ENCODE results near the gene DNAAF8.

DNAAF8 gene

DNA sequence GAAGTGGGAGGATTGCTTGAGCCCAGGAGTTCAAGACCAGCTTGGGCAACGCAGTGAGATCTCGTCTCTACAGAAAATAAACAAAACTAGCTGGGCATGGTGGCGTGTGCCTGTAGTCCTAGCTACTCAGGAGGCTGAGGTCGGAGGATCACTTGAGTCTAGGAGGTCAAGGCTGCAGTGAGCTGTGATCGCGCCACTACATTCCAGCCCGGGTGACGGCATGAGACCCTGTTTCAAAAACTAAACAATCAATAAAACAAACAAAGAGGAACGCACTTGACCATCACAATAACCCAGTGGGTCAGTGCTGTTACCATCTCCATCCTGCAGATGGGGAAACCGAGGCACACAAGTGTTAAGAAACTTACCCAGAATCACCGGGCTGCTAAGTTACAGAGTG is 18.9 kb downstream of the DNAAF8 start:
- DNase-seq, result no peak

DNA sequence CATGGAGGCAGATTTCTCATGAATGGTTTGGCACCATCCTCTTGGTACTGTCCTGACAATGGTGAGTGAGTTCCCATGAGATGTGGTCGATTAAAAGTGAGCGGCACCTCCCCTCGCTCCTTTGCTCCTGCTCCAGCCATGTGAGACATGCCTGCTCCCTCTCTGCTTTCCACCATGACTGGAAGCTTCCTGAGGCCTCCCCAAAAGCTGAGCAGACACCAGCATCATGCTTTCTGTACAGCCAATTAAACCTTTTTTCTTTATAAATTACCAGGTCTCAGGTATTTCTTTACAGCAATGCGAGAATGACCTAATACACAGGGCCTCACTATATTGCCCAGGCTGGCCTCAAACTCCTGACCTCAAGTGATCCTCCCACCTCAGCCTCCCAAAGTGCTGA is 20.5 kb downstream of the DNAAF8 start:
- DNase-seq, result no peak

DNA sequence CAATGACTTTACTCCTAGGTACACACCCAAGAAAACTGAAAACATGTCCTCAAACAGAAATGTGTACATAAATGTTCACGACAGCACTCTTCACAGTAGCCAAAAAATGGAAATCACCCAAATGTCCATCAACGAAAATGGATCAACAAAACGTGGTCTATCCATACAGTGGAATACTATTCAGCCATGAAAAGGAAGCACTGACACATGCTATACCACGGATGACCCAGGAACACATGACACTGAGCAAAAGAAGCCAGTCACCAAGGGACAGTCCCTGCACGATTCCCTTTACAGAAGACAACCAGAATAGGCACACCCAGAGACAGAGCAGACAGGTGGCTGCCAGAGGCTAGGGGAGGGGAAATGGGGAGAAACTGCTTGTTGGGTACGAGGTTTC is 21.4 kb downstream of the DNAAF8 start:
- no peak for DNase-seq

DNA sequence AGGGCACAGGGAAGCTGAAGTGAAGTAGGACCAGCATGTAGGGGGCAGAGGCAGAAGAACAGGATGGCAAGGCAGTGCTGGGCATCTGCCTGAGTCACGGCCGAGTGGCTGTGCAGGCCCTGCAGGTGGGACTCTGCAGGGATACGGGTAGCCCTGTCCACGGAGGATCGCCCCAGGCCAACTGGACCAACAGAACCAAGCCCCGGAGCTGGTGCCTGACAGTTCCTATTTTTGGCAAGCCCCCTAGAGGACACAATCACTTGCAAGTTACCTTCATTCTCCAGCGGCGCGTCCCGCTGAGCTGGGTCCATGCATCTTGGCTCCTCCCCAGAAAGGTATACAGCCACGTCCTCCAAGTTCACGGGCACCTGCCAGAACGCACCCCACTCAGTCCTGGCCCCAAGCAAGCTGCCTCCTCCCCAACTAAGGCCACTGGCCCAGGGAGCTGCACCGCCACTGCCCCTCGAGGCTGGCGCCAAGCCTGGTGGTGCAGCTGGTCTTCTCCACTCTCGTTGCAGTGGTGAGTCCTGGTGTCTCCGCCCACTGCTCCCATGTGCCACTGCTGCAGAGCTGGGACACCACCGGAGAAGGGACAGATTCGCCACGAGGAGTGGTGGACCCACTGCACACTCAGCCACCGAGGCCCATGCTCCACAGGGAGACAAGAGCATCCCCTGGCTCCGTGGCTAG is 26.0 kb downstream of the DNAAF8 start:
- no peak for DNase-seq

DNA sequence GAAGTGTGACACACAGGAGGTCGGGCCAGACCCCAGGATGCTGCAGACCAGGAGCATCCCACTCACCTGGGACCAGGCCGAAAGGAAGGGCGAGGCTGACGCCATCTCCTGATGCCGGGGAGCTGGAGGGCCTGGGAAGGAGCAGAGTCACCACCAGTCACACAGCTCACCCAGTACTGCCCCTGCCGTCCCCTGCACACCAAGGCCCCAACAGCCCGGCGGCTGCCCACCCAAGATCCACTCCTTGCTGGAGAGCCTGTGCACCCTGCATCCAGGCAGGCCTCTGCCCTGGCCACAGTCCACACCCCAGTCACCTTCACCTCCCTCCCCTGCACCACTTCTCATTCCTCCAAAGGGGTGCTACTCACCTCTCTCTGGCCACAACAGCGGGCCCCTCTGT is 27.9 kb downstream of the DNAAF8 start:
- no peak for DNase-seq

DNA sequence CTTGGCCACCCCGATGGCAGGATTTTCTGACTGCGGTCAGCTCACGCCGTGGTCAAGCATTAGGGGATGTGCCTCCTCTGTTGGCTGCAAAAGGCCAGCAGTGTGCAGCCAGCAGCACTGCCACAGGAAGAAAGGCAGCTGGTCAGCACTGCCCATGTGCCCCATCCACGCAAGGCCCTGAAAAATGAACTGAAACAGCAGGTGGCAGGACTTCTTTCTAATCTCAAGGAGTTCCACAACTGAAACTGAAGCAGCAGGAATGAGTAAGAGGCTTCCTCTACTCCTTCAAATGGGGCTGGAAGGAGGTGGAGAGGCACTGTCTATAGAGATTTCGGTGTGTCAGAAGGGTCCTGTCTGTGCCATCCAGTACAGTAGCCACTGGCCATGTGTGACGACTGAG is 29.5 kb downstream of the DNAAF8 start:
- DNase-seq, result no peak

DNA sequence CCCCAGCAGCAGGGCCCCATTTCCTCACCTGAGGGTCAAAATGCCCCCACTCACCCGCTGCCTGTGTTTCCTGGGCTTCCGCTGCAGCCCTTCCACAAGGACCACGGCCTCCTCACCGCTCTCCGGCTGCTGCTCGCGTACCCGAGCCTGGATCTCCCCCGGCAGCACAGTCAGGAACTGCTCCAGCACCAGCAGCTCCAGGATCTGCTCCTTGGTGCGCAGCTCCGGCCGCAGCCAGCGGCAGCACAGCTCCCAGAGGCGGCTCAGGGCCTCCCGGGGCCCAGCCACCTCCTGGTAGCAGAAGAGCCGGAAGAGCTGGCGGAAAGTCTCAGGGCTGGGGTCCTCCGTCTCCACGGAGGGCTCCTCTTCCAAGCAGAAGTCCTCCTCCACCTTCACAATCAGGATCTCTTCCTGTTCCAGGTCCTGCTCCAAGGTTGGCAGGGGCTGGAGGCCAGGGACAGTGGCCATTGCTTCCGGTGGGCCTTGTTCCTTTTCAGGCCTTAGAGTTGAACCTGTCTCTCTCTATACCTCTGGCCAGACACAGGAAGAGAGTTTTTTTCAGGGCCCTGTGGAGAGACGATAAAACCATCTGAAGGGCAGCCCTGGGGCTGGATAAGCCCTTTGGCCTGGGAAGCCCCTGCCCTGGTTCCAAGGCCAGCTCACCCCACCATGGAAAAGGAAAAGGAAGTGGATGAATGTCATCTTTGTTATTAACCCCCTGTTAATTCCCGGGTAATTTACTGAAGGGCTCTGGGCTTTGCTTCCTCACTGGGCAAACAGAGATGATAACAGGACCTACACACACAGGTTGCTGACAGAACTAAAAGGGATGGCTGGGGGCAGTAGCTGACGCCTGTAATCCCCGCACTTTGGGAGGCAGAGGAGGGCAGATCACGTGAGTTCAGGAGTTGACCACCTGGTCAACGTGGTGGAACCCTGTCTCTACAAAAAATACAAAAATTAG is 31.5 kb downstream of the DNAAF8 start:
- no peak for DNase-seq

DNA sequence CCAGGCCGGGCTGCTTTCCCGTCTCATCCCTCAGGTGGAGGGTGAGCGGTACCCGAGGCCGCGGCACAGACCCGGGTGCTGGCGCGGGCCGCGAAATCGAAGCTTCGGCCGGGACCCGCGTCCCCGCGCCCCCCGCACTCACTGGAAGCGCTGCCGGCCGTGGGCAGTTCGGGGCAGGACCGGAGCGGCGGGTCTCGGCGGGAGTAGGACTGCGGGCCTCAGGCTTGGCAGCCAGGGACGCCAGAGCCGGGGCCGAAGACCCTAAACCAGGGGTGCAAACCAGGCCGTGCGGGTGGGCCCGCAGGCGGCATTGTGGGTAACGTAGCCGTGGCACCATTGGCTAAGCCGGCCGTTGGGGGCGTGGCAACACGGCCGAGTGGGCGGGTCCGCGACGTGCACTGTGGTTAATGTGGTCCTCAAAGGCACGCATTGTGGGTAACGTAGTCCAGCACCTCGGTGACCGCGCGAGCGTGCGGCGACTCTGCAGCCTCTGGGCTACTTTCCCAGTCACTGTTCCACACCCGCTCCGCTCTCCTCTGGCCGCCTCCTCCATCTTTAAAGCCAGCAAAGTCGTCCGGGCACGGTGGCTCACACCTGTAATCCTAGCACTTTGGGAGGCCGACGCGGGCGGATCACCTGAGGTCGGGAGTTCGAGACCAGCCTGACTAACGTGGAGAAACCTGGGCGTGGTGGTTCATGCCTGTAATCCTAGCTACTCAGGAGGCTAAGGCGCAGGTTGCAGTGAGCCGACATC is 32.7 kb downstream of the DNAAF8 start, which contains the start of gene ZNF500:
TSS of gene ZNF500 (minus strand) at position 288 of the 754 bp plus-strand sequence. CDS start 1,184 bp downstream, outside the sequence.
- peak; percentile 76 for DNase-seq

DNA sequence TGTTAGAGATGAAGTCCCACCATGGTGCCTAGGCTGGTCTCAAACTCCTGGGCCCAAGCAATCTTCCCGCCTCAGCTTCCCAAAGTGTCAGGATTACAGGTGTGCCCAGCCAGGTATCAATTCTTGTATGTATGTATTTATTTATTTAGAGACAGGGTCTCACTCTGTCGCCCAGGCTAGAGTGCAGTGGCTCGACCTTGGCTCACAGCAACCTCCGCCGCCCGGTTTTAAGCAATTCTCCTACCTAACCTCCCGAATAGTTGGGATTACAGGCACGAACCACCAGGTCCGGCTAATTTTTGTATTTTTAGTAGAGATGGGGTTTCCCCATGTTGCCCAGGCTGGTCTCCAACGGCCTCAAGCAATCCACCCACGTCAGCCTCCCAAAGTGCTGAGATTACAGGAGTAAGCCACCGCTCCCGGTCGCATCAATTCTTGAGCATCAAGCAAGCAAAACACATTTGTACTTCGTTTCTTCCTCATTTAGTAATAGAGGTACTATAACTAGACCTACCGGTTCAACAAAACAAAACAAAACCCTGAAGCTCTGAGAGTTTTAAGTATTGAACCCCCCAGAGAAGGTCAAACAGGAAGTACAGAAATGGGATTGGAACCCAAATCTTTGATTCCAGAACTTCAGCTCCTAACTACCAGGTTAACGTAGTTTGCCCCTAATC is 33.7 kb downstream of the DNAAF8 start:
- no peak for DNase-seq

DNA sequence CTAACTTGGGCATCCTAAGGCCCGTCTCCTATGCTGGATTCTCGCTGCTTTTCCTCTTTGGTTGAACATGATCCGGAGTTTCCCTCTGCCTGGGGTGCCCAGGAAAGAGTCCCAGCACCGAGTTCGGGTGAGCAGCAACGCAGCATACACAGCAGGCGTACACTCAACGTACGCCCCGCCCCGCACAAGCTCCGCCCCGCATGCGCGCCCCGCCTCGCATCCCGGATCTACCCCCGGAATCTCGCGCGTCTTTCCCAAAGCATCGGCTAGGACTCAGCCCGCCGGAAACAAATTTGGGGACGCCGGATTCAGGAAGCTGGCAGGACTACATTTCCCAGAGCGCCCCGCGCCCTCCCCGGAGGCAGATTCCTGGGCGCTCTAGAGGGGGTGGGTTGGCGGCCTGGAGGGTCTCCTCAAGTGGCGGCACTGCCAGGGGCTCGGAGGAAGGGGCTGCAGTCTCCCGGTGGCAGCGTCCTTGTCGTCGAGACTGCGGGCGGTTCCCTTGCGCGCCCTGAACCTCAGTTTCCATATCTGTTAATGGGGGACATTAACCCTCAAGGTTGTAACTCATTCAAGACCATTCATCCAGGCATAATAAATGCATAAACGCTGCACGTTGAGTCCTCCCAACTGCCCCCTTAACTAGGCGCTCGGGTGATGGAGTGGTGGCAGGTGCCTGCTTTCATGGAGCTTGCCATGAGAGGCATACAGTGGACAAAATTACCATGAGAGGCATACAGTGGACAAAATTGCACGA is 34.4 kb downstream of the DNAAF8 start:
- DNase-seq, result peak; percentile 75

DNA sequence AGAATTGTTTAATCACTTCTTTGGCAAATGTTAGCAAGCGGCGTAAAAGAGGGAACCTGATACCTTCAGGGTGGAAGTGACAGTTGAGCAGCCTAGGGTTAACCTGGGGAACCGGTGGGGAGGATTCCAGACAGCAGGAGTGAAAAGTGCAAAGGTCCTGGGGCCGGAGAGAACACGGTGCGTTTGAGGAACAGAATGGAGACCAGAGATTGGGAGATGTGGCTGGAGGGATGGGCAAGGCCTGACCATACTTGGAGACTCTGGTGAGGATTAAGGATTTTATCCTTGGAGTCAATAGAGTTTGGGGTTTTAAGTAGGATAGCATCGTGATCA is 34.9 kb downstream of the DNAAF8 start:
- no peak for DNase-seq

DNA sequence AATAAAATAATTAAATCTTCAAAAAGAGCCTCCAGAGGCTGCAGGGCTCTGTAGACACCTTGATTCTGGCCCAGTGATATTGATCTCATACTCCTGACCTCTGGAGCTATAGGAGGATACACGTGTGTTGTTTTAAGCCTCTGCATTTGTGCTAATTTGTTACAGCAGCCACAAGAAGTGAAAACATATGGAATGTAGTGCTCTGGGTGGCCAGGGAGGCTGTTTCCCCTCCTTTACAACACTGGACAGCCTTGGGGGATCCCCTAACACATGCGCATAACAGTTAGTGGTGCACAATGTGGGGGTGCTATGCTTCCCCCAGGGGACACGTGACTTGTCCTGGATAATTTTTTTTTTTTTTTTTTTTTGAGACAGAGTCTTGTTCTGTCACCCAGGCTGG is 37.3 kb downstream of the DNAAF8 start:
- DNase-seq, result no peak

DNA sequence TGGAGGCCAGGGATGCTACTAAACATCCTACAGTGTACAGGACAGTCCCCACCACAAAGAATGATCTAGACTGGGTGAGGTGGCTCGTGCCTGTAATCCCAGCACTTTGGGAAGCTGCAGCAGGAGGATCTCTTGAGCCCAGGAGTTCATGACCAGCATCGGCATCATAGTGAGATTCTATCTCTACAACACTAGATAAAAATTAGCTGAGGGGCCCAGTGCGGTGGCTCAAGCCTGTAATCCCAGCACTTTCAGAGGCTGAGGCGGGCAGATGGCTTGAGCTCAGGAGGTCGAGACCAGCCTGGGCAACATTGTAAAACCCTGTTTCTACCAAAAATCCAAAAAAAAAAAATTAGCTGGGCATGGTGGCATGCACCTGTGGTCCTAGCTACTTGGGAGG is 38.0 kb downstream of the DNAAF8 start:
- no peak for DNase-seq

DNA sequence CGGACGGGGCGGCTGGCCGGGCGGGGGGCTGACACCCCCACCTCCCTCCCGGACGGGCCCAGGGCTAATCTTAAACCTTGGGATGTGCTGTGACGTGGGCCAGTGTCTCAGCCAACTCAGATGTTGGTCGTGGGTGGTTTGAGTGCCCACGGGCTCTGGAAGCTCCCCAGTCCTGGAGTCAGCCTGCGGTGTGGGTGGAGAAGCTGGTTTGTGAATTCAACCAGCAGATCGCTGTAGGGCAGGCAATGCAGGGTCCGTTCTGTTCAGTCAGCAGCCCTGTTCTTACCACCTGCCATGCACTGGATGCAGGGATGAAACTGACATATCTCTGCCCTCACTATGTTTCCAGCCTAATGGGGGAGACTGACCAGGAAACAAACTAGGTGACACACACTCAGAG is 40.7 kb downstream of the DNAAF8 start:
- no peak for DNase-seq

DNA sequence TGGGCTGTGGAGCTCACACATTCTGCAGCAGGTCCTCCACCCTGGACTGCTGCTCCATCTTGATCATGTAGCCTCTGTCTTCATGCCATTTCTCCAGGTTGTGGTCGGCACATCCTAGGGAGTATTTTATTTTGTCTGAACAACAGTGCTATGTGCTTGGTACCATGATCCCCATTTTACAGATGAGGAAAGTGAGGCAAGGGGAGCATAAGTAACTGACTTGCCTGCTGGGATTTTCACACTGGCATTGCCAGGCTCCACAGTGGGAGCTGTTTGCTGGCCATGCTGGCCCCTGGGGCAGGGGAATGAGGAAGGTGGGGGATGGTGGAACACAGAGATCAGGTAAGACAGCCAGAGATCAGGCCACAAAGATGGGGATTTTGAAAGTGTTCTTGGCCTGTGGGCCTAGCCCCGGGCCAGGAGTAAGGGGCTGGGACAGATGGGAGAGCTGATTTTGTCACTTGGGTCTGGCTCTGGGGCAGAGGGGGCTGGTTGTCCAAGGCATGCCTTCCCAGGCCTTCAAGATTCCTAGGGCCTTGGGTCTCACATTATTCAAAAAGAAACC is 41.9 kb downstream of the DNAAF8 start:
- DNase-seq, result no peak

DNA sequence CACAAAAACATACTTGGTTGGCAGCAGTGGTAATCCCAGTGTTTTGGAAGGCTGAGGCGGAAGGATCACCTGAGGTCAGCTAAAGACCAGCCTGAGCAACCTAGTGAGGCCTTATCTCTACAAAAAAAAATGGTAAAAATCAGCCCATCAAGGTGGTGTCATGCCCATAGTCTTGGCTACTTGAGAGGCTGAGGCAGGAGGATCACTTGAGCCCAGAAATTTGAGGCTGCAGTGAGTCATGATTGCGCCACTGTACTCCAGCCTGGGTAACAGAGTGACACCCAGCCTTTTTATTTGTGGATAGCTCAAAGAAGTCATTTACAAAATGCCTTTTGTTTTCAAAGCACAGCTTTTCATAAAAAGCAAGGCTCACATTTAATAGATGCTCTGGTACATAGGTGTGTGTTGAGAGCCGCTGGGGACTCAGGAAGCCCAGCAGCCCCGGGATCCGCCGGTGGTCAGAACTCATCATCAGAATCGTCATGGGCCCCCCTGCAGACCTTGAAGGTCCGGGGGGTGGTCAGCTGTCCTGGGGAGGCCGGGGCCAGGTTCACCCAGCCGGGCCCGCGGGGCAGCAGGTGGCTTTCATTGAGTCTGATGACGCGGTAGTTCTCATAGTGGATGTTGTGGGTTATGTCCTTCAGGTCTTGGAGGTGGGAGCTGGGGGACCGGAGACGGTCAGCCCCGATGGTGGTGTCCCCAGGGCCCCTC is 43.2 kb downstream of the DNAAF8 start:
- DNase-seq, result no peak

DNA sequence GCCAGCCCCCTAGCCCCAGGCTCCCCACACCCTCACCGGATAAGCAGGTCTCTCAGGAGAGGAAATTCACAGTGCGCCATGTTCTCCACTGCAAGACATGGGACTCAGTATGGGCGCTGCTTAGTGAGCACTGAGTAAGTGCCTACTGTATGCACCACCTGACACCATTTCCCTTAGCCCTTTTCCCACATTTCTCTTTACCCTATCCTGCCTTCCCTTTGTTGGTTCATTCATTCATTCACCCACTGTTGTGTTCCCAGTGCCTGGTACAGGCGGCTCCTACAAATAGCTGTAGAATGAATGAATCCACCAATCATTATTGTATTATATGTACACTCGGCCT is 43.7 kb downstream of the DNAAF8 start:
- no peak for DNase-seq

DNA sequence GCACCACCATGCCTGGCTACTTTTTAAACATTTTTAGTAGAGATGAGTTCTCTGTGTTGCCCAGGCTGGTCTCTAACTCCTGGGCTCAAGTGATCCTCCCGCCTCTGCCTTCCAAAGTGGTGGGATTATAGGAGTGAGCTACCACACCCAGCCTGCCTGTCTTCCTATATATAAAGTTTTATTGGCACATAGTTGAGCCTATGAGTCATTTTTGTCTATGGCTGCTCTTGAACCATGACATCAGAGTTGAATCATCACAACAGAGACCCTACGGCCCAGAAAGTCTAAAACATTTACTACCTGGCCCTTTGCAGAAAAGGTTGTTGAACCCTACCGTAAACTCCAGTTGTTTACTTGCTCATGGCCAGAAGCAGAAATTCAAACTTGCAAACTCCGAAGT is 45.9 kb downstream of the DNAAF8 start:
- no peak for DNase-seq

DNA sequence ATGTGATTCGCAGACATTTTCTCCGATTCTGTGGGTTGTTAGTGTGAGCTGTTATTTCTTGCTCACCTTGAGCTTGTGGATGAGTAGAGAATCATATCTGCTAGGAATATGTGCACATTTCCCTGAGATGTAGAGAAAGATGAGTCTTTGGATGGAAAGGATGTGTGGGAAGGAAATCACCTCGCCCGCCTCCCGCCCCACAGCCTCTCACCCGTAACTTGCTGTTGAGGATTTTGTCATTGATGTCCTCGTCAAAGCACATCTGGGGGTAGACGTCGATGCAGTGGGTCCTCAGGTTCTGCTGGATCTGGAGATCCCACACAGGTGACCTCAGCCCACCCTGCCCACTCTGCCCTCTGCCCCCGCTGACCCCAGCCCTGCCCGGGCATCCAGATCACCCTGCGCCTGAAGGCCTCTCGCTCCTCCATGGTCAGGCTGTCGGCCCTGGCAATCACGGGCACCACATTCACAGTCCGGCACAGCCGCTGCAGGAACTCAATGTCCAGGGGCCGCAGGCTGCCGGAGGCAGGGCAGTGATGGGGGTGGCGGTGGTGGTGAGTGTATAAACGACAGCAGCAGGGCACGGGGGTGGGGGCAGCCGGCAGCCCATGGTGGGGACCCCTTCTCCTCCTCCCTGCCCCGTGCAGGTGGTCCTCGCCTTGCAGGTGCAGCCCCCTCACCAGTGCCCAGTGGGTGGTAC is 49.1 kb downstream of the DNAAF8 start:
- DNase-seq, result no peak

DNA sequence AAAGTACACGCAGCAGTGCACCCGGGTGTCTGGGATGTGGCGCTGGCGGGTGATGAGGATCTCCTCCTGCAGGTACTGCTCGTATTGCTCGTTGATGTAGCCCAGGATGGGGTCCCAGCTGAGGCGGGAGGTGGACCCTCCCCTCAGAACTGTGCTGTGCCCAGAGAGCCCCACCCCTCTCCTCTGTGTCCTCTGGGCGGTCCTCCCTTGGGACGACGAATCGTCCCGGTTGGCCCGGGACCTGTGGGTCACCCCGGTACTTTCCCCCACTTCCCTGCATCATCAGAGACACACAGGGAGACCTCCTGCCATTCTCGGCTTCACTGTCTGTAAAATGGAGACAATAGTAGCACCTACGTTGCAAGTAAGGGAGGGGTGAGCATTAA is 49.6 kb downstream of the DNAAF8 start:
- no peak for DNase-seq
